PC-3 (cell line): ENCODE data around the gene PCBP3.

ENCODE experiments used
- EZH2phosphoT487 ChIP-seq: fragments of 300-600 bp; sonication (generic); IDR thresholded peaks from 2 replicates; pipeline ENCODE4 v1.6.1; 2018; ENCODE audit warnings: mild to moderate bottlenecking, antibody characterized with exemption, low read length, borderline replicate concordance
- TF ChIP-seq, protein P1 (sequence below): fragments of 300-600 bp; sonication (generic); conservative IDR thresholded peaks from 2 replicates; pipeline ENCODE4 v1.5.1; 2017; ENCODE audit warnings: antibody characterized with exemption, low read depth, mild to moderate bottlenecking, low read length

- no peak for TF ChIP-seq EZH2phosphoT487
- TF ChIP-seq, protein P1, sequence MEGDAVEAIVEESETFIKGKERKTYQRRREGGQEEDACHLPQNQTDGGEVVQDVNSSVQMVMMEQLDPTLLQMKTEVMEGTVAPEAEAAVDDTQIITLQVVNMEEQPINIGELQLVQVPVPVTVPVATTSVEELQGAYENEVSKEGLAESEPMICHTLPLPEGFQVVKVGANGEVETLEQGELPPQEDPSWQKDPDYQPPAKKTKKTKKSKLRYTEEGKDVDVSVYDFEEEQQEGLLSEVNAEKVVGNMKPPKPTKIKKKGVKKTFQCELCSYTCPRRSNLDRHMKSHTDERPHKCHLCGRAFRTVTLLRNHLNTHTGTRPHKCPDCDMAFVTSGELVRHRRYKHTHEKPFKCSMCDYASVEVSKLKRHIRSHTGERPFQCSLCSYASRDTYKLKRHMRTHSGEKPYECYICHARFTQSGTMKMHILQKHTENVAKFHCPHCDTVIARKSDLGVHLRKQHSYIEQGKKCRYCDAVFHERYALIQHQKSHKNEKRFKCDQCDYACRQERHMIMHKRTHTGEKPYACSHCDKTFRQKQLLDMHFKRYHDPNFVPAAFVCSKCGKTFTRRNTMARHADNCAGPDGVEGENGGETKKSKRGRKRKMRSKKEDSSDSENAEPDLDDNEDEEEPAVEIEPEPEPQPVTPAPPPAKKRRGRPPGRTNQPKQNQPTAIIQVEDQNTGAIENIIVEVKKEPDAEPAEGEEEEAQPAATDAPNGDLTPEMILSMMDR, result no peak
Measured at GRCh38 chr21:45725844-45726200, 82.3 kb downstream of the PCBP3 start.
